Common myeloid progenitor, CD34-positive (primary cell): ENCODE measurements around the gene SLC16A3.

ENCODE experiments used
- CTCF ChIA-PET: fragments of 350-600 bp; sonication (Branson Sonifier 250); formaldehyde crosslinking; loops from one replicate; lab custom pipeline; 2021; ENCODE audit warnings: antibody characterized with exemption; lab: Charles Lee
- POLR2A ChIA-PET: fragments of 350-600 bp; sonication (Branson Sonifier 250); formaldehyde crosslinking; loops from one replicate; lab custom pipeline; 2021; ENCODE audit warnings: antibody characterized with exemption; lab: Charles Lee
- DNase-seq, 3 donors: peaks; one replicate each; pipeline versions ENCODE4 v3.0.0 to v3.0.0-alpha.2; 2013
- H3K27ac ChIP-seq, 2 experiments: 1 replicate in 1 of 2; 2 replicates in 1 of 2; pipeline ENCODE4 v1.7.0; 2013; ENCODE audit warnings: inconsistent platforms in 2 of 2, low read length in 2 of 2, mild to moderate bottlenecking in 2 of 2, low read depth in 1 of 2, moderate library complexity in 1 of 2; ENCODE audit not compliant: severe bottlenecking in 2 of 2, insufficient read depth in 1 of 2, poor library complexity in 1 of 2
- H3K27me3 ChIP-seq, 5 experiments: replicated peaks in 2 of 5; 1 replicate in 3 of 5; 2 replicates in 2 of 5; pipeline versions ENCODE4 v1.6.1 to v1.7.0; 2013; ENCODE audit warnings: low read length in 4 of 5, mild to moderate bottlenecking in 2 of 5, moderate library complexity in 2 of 5, inconsistent platforms in 1 of 5; ENCODE audit not compliant: insufficient read depth in 5 of 5, control insufficient read depth in 4 of 5
- H3K36me3 ChIP-seq, 4 experiments: 1 replicate in 2 of 4; 2 replicates in 2 of 4; pipeline versions ENCODE4 v1.6.1 to v1.7.0; 2013; ENCODE audit warnings: low read length in 3 of 4, control low read depth in 1 of 4, mild to moderate bottlenecking in 1 of 4; ENCODE audit not compliant: control insufficient read depth in 4 of 4, insufficient read depth in 4 of 4
- H3K4me1 ChIP-seq, 4 experiments: 1 replicate in 3 of 4; 2 replicates in 1 of 4; pipeline versions ENCODE4 v1.6.1 to v1.7.1; 2013; ENCODE audit warnings: low read length in 3 of 4, mild to moderate bottlenecking in 3 of 4, control low read depth in 1 of 4, inconsistent platforms in 1 of 4, moderate library complexity in 1 of 4; ENCODE audit not compliant: control insufficient read depth in 4 of 4, insufficient read depth in 4 of 4; ENCODE audit errors: control extremely low read depth in 1 of 4
- H3K4me3 ChIP-seq, 7 experiments: 1 replicate in 4 of 7; 2 replicates in 3 of 7; pipeline versions ENCODE4 v1.5.1 to v1.7.0; 2013; ENCODE audit warnings: mild to moderate bottlenecking in 7 of 7, low read length in 6 of 7, moderate library complexity in 6 of 7, inconsistent platforms in 2 of 7, low read depth in 2 of 7, control low read depth in 1 of 7; ENCODE audit not compliant: insufficient read depth in 4 of 7, control insufficient read depth in 1 of 7; ENCODE audit errors: extremely low read depth in 1 of 7
- H3K9me3 ChIP-seq, 5 experiments: 1 replicate in 4 of 5; 2 replicates in 1 of 5; pipeline versions ENCODE4 v1.6.1 to v1.7.1; 2013; ENCODE audit warnings: low read length in 4 of 5, mild to moderate bottlenecking in 2 of 5, inconsistent platforms in 1 of 5, low read depth in 1 of 5, moderate library complexity in 1 of 5; ENCODE audit not compliant: control insufficient read depth in 4 of 5, insufficient read depth in 2 of 5; ENCODE audit errors: control extremely low read depth in 1 of 5
- WGBS: methylation state at CpG from one replicate; pipeline ENCODE4 v1.1.5; 2013; ENCODE audit not compliant: insufficient coverage; 5-methylcytosine and 5-hydroxymethylcytosine counted together

Gene SLC16A3

DNA sequence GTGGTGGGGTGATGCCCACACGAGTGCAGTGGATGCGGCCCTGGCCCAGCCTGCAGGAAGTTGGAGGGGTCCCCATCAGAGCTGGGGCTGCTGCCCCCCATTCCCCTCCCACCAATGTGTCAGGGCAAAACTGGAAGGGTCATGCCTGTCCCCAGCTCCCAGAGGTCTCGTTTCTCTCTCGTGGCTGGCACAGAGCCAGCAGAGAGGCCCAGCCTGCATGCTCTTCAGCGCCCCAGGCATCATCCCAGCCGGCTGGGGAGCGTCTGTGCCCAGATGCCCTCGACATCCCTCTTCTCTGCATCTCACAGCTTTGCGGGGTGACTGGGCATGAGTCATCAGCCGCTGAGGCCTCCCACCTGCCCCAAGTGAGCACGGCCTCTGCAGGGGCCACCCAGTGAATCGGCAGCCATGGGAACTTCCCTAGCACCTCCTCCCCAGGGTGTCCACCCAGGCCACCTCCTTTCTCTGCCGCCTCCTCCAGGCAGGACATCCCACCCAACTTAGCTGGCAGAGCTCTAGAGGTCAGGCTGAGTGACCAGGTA, 54.4 kb downstream of the SLC16A3 start:
- peak; percentile 47 to 90 (median 88) for DNase-seq
- POLR2A ChIA-PET, result interaction anchor here (1.2 to 1.5 kb wide), 2 partner anchors 9 to 10 kb away, joined by 3 to 7 read pairs; partner anchors contain the start of gene CSNK1D
- CTCF ChIA-PET, result interaction anchor here (0.9 to 2.6 kb wide), 4 partner anchors 8 to 18 kb away, joined by 3 to 10 read pairs (median 7); partner anchors contain the start of gene CSNK1D
- Histone ChIP-seq H3K36me3 (no peaks in the 10 kb centered on the region), H3K27me3 (no peaks in the 10 kb centered on the region), H3K4me3 (no peak overlapping the region), H3K27ac (no peak overlapping the region), H3K9me3 (peaks cover 0 to 3% (median 0%) of the 10 kb centered on the region in 5 experiments), H3K4me1 (peaks cover 0 to 19% (median 11%) of the 10 kb centered on the region in 4 experiments)
- WGBS, result 59% methylated on average over 11 of the region's 13 CpGs

DNA sequence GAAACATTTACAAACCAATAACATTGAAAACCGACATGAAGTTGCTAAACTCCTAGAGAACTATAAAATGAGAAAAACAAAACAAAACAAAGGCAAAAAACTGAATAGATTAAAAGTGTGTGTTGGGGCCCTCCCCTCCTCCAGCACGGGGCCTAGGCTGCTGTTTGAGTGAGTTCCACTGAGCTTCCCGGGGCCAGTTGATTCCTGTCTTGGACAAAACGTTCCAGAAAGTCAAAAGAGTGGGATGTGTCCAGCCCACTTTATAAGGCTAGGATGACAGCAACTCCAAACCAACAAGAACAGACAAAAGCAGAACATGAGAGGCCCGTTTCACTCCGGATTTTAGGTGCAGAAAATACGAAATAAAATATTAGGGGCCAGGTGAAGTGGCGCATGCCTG, 56.3 kb downstream of the SLC16A3 start:
- ChIA-PET POLR2A (no interaction called here), CTCF (interaction anchor here (1.0 to 2.6 kb wide), 3 partner anchors 10 to 43 kb away, joined by 3 to 9 read pairs (median 4); no protein-coding TSS in a partner anchor)
- Histone ChIP-seq H3K36me3 (no peaks in the 10 kb centered on the region), H3K27ac (no peak overlapping the region), H3K4me3 (no peak overlapping the region), H3K9me3 (peaks cover 0 to 3% (median 0%) of the 10 kb centered on the region in 5 experiments), H3K4me1 (peaks cover 0 to 19% (median 11%) of the 10 kb centered on the region in 4 experiments), H3K27me3 (no peaks in the 10 kb centered on the region)
- 94% methylated on average over 7 of the region's 8 CpGs for WGBS
- DNase-seq, result no peak

DNA sequence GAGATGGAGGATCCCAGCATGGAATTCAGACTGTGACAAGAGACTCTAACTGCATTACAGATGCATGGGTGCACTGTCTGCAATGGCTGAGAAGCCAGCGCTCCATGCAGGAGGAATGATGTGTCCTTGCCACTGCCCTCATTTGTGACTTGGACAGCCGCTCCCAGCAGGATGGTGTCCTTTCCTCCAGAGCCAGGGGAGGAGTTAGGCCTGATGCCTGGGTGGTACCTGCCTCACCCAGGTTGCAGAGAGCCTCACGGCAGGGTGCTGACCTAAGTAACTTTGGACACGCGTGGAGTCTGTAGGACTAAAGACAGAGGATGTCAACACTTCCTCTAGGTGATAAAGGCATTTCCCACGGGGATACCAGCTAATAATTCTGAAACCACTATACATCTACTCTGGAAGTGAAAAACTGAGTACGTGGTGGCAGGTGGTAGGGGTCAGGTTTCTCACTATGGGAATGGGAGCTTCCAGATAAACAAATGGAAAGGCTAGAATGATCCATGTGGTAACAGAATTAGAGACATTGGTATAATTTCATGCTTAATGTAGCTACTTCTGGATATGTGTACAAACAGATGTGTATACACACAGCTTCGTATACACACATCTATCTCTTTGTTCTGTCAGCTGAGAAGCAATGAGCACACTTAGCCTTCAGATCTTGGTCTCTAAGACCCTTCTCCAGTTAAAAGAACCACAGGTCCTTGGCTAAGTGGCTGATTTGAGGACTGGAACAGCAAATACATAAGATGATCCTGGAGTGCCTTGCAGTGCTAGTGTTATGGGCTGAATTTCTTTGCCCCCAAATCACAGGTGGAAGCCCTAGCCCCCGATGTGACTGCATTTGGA, 58.4 kb downstream of the SLC16A3 start:
- CTCF ChIA-PET, result interaction anchor here (1.1 kb wide), 1 partner anchor 10 kb away, joined by 4 read pairs; no protein-coding TSS in a partner anchor
- H3K4me1 ChIP-seq, result peaks cover 3 to 19% (median 14%) of the 10 kb centered on the region in 4 experiments
- POLR2A ChIA-PET, result interaction anchor here (1.2 kb wide), 1 partner anchor 13 kb away, joined by 4 read pairs; the partner anchor contains the start of gene CSNK1D
- peak overlapping the region in 1 of 2 experiments; percentile 59 for H3K27ac ChIP-seq
- no peaks in the 10 kb centered on the region for H3K27me3 ChIP-seq
- no peaks in the 10 kb centered on the region for H3K36me3 ChIP-seq
- WGBS, result 100% methylated on average over 3 of the region's 9 CpGs
- no peak overlapping the region for H3K4me3 ChIP-seq
- peaks cover 0 to 3% (median 0%) of the 10 kb centered on the region in 5 experiments for H3K9me3 ChIP-seq
- no peak for DNase-seq

DNA sequence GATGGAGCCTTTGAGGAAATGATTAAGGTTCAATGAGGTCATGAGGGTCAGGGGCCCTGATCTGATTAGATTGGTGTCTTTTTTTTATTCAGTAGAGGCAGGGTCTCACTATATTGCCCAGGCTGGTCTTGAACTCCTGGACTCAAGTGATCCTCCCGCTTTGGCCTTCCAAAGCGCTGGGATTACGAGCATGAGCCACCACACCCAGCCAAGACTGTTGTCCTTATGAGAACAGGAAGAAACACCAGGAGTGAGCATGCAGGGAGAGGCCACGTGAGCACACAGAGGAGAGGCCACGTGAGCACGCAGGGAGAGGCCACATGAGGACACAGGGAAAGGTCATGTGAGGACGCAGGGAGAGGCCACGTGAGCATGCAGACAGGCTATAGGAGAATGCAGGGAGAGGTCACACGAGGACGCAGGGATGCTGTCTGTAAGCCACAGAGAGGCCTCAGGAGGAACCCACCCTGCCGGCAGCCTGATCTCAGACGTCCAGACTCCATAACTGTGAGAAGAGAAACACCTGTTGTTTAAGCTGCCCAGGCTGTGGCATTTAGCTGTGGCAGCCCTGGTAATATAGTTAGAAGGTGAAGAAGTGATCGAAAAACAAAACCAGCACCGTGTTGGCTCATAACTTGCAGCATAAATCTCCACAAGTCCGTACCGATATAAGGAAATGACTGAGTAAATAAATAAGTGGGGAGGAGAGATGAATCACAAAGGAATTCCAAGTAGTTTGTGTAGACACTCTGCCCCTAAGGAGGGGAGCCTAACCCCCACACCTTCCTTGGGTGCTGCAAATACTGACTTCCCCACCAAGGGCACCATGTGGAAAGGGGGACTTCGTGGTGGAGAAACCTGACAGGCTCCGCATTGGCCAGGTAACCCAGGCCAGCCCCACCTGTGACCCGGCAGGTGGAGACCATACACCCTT, 59.3 kb downstream of the SLC16A3 start:
- WGBS, result 92% methylated on average over 16 of the region's 19 CpGs
- POLR2A ChIA-PET, result interaction anchor here (1.2 kb wide), 1 partner anchor 14 kb away, joined by 4 read pairs; the partner anchor contains the start of gene CSNK1D
- H3K36me3 ChIP-seq, result no peaks in the 10 kb centered on the region
- no peak for DNase-seq
- CTCF ChIA-PET, result interaction anchor here (1.1 kb wide), 1 partner anchor 9 kb away, joined by 4 read pairs; no protein-coding TSS in a partner anchor
- peaks cover 3 to 18% (median 14%) of the 10 kb centered on the region in 4 experiments for H3K4me1 ChIP-seq
- peak overlapping the region in 1 of 2 experiments; percentile 59 for H3K27ac ChIP-seq
- no peak overlapping the region for H3K4me3 ChIP-seq
- peaks cover 0 to 3% (median 0%) of the 10 kb centered on the region in 5 experiments for H3K9me3 ChIP-seq
- H3K27me3 ChIP-seq, result no peaks in the 10 kb centered on the region
